Natural killer cell (primary cell): ENCODE measurements around the gene HOXC9. TPM values are rescaled to one million over a fixed set of nuclear protein-coding genes. Genes with fewer than 3 reads are reported as not detected.

Experiments
- ATAC-seq, 3 donors: fragments of 150-1000 bp in 2 of 3; fragments of 200-7000 bp in 1 of 3; cut with Tn5 transposase; 1 replicate in 1 of 3; 2 replicates in 2 of 3; pipeline ENCODE4 v1.10.0; 2021; ENCODE audit warnings: mild to moderate bottlenecking in 2 of 3, moderate library complexity in 2 of 3
- DNase-seq, 2 donors: peaks; one replicate each; pipeline versions ENCODE4 v3.0.0 to v3.0.0-alpha.2; 2013 to 2021; ENCODE audit warnings: mixed read lengths in 1 of 2
- H3K27ac ChIP-seq: one replicate; pipeline ENCODE4 v1.5.1; 2013; ENCODE audit warnings: mild to moderate bottlenecking, low read length
- H3K27me3 ChIP-seq: one replicate; pipeline ENCODE4 v1.6.1; 2013; ENCODE audit warnings: low read length; ENCODE audit not compliant: control insufficient read depth, insufficient read depth
- H3K36me3 ChIP-seq: one replicate; pipeline ENCODE4 v1.6.1; 2013; ENCODE audit warnings: low read length; ENCODE audit not compliant: control insufficient read depth, insufficient read depth
- H3K4me1 ChIP-seq: one replicate; pipeline ENCODE4 v1.6.1; 2013; ENCODE audit warnings: low read length; ENCODE audit not compliant: control insufficient read depth, insufficient read depth
- H3K4me3 ChIP-seq: one replicate; pipeline ENCODE4 v1.5.1; 2013; ENCODE audit warnings: low read length
- H3K9me3 ChIP-seq: one replicate; pipeline ENCODE4 v1.6.1; 2013; ENCODE audit warnings: low read length; ENCODE audit not compliant: control insufficient read depth, insufficient read depth
- H3K27ac Mint-ChIP-seq, 2 donors: one replicate each; pipeline ENCODE4 v1.8.0; 2022; ENCODE audit warnings: mild to moderate bottlenecking in 2 of 2, mixed read lengths in 2 of 2, moderate library complexity in 1 of 2
- H3K27me3 Mint-ChIP-seq, 2 donors: one replicate each; pipeline ENCODE4 v1.8.0; 2022; ENCODE audit warnings: low read depth in 2 of 2, mixed read lengths in 2 of 2
- H3K36me3 Mint-ChIP-seq: one replicate; pipeline ENCODE4 v1.8.0; 2022; ENCODE audit warnings: mixed read lengths
- H3K4me1 Mint-ChIP-seq, 2 donors: one replicate each; pipeline ENCODE4 v1.8.0; 2022; ENCODE audit warnings: mixed read lengths in 2 of 2
- H3K4me3 Mint-ChIP-seq: one replicate; pipeline ENCODE4 v1.8.0; 2022; ENCODE audit warnings: mild to moderate bottlenecking, moderate library complexity, mixed read lengths
- H3K9me3 Mint-ChIP-seq, 2 donors: one replicate each; pipeline ENCODE4 v1.8.0; 2022; ENCODE audit warnings: mixed read lengths in 2 of 2
- WGBS: methylation state at CpG from one replicate; pipeline ENCODE4 v1.1.7; 2013; ENCODE audit warnings: missing lambda C conversion rate; ENCODE audit not compliant: insufficient coverage; 5-methylcytosine and 5-hydroxymethylcytosine counted together
- intact Hi-C: fragments of 100-400 bp; cut with micrococcal nuclease; formaldehyde crosslinking; loops from one replicate; pipeline ENCODE4 v1.14.2; 2022
- total RNA-seq, 4 donors: library from RNA; stranded (reverse); fragments of 120-200 nt in 1 of 4; gene quantifications; one replicate each; pipeline versions ENCODE4 v1.2.3 to v1.2.4, GENCODE V29; 2013 to 2022
- TF ChIP-seq, protein P1 (sequence below): fragments of 200-600 bp; IDR thresholded peaks from one replicate; pipeline ENCODE4 v1.8.0; 2022; ENCODE audit warnings: antibody characterized with exemption

The HOXC9 gene
- total RNA-seq, 3 donors from 2014 or later (not counting 1 experiment from before 2014, with no cell fraction given): not detected

- DNase-seq: peak; percentile 60 to 84
- whole genome bisulfite sequencing: 3% methylated on average over 12 of the region's 12 CpGs
- intact Hi-C loops: loop anchor here (1.0 to 10.0 kb wide), 4 partner anchors 16 to 159 kb away; no protein-coding TSS in a partner anchor
- H3K9me3 ChIP-seq: peaks cover 9% of the 10 kb centered on the region
- peaks cover 76 to 91% of the 10 kb centered on the region in 2 donors for H3K27me3 Mint-ChIP-seq
- no peak within 1 kb of the TSS for H3K27ac ChIP-seq
- ATAC-seq: peak; percentile 53 to 69 (median 65)
- H3K4me3 Mint-ChIP-seq: peak within 1 kb of the TSS; percentile 88
- H3K36me3 ChIP-seq: no peaks in the 10 kb centered on the region
- peaks cover 26% of the 10 kb centered on the region for H3K4me1 ChIP-seq
- peaks cover 0 to 2% of the 10 kb centered on the region in 2 donors for H3K9me3 Mint-ChIP-seq
- peak within 1 kb of the TSS; percentile 4 for H3K4me3 ChIP-seq
- TF ChIP-seq, protein P1, sequence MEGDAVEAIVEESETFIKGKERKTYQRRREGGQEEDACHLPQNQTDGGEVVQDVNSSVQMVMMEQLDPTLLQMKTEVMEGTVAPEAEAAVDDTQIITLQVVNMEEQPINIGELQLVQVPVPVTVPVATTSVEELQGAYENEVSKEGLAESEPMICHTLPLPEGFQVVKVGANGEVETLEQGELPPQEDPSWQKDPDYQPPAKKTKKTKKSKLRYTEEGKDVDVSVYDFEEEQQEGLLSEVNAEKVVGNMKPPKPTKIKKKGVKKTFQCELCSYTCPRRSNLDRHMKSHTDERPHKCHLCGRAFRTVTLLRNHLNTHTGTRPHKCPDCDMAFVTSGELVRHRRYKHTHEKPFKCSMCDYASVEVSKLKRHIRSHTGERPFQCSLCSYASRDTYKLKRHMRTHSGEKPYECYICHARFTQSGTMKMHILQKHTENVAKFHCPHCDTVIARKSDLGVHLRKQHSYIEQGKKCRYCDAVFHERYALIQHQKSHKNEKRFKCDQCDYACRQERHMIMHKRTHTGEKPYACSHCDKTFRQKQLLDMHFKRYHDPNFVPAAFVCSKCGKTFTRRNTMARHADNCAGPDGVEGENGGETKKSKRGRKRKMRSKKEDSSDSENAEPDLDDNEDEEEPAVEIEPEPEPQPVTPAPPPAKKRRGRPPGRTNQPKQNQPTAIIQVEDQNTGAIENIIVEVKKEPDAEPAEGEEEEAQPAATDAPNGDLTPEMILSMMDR: peak; percentile 95
- peak within 1 kb of the TSS; percentile 45 to 75 for H3K27ac Mint-ChIP-seq
- peaks cover 23 to 27% of the 10 kb centered on the region in 2 donors for H3K4me1 Mint-ChIP-seq
- H3K36me3 Mint-ChIP-seq: no peaks in the 10 kb centered on the region
- H3K27me3 ChIP-seq: peaks cover 88% of the 10 kb centered on the region
Measured at GRCh38 chr12:54032627-54033100, 32.7 kb downstream of the HOXC9 start, which contains the start of gene HOXC5. Gene HOXC5 (plus strand): TSS chr12:54033050. CDS start chr12:54033123, 73 bp downstream.

- WGBS: 4% methylated on average over 61 of the region's 61 CpGs
Measured at GRCh38 chr12:54033106-54033979, 33.4 kb downstream of the HOXC9 start.

GRCh38 chr12:54033980-54034784 is 34.2 kb downstream of the HOXC9 start:
- ATAC-seq: peak in 2 of 3 donors; percentile 48 to 64
- Mint-ChIP-seq H3K27ac (no peak overlapping the region), H3K4me1 (peaks cover 23 to 27% of the 10 kb centered on the region in 2 donors), H3K9me3 (peaks cover 0 to 2% of the 10 kb centered on the region in 2 donors), H3K36me3 (no peaks in the 10 kb centered on the region), H3K27me3 (peaks cover 83 to 94% of the 10 kb centered on the region in 2 donors), H3K4me3 (peak overlapping the region; percentile 78)
- intact Hi-C loops: loop anchor here (2.0 to 10.0 kb wide), 3 partner anchors 17 to 51 kb away; no protein-coding TSS in a partner anchor
- Histone ChIP-seq H3K36me3 (no peaks in the 10 kb centered on the region), H3K4me3 (peak overlapping the region; percentile 13), H3K27ac (no peak overlapping the region), H3K9me3 (peaks cover 9% of the 10 kb centered on the region), H3K27me3 (peaks cover 89% of the 10 kb centered on the region), H3K4me1 (peaks cover 26% of the 10 kb centered on the region)
- 5% methylated on average over 46 of the region's 57 CpGs for WGBS
- DNase-seq: peak in 1 of 2 donors; percentile 38
- TF ChIP-seq, protein P1: no peak

More at GRCh38 chr12:54033106-54033979, 33.4 kb downstream of the HOXC9 start:
- peak overlapping the region; percentile 4 for H3K4me3 ChIP-seq
- peaks cover 87% of the 10 kb centered on the region for H3K27me3 ChIP-seq
- Mint-ChIP-seq H3K36me3 (no peaks in the 10 kb centered on the region), H3K27ac (peak overlapping the region; percentile 45 to 75), H3K4me3 (peak overlapping the region; percentile 88), H3K4me1 (peaks cover 23 to 27% of the 10 kb centered on the region in 2 donors), H3K9me3 (peaks cover 0 to 2% of the 10 kb centered on the region in 2 donors), H3K27me3 (peaks cover 79 to 92% of the 10 kb centered on the region in 2 donors)
- H3K4me1 ChIP-seq: peaks cover 26% of the 10 kb centered on the region
- TF ChIP-seq, protein P1: no peak
- DNase-seq (peak in 1 of 2 donors; percentile 34), ATAC-seq (peak in 2 of 3 donors; percentile 26 to 40)
- intact Hi-C loops: loop anchor here (2.0 to 10.0 kb wide), 3 partner anchors 17 to 51 kb away; no protein-coding TSS in a partner anchor
- H3K27ac ChIP-seq: no peak overlapping the region
- H3K36me3 ChIP-seq: no peaks in the 10 kb centered on the region
- H3K9me3 ChIP-seq: peaks cover 9% of the 10 kb centered on the region
